Mesothelial cell of epicardium (in vitro differentiated cells): ENCODE data around the gene DUSP2. TPM values are rescaled to one million over a fixed set of nuclear protein-coding genes. Genes with fewer than 3 reads are reported as not detected.

Experiments
- DNase-seq, 2 experiments: peaks; one replicate each; pipeline ENCODE4 v3.0.0; 2021; ENCODE audit warnings: low spot score in 2 of 2; ENCODE audit not compliant: unreplicated experiment in 2 of 2
- H3K27ac Mint-ChIP-seq: 2 replicates; pipeline ENCODE4 v1.8.0; 2021; ENCODE audit warnings: mixed read lengths
- H3K27me3 Mint-ChIP-seq: 2 replicates; pipeline ENCODE4 v1.8.0; 2021; ENCODE audit warnings: low read depth, mixed read lengths
- H3K36me3 Mint-ChIP-seq: 2 replicates; pipeline ENCODE4 v1.8.0; 2021; ENCODE audit warnings: mixed read lengths
- H3K4me1 Mint-ChIP-seq: 2 replicates; pipeline ENCODE4 v1.8.0; 2021; ENCODE audit warnings: mixed read lengths
- H3K4me3 Mint-ChIP-seq: 2 replicates; pipeline ENCODE4 v1.8.0; 2021; ENCODE audit warnings: mild to moderate bottlenecking, moderate library complexity, mixed read lengths
- H3K9me3 Mint-ChIP-seq: 2 replicates; pipeline ENCODE4 v1.8.0; 2021; ENCODE audit warnings: mixed read lengths
- total RNA-seq: library from RNA; stranded (reverse); gene quantifications from 3 replicates; pipeline ENCODE4 v1.2.1, GENCODE V29; 2021
- TF ChIP-seq, protein P1 (sequence below): fragments of 200-600 bp; sonication (generic); IDR thresholded peaks from one replicate; pipeline ENCODE4 v1.5.0; 2021; ENCODE audit warnings: antibody characterized with exemption; ENCODE audit not compliant: unreplicated experiment

The DUSP2 gene
- total RNA-seq, 1 donor from 2014 or later = 42.7 TPM

DNA sequence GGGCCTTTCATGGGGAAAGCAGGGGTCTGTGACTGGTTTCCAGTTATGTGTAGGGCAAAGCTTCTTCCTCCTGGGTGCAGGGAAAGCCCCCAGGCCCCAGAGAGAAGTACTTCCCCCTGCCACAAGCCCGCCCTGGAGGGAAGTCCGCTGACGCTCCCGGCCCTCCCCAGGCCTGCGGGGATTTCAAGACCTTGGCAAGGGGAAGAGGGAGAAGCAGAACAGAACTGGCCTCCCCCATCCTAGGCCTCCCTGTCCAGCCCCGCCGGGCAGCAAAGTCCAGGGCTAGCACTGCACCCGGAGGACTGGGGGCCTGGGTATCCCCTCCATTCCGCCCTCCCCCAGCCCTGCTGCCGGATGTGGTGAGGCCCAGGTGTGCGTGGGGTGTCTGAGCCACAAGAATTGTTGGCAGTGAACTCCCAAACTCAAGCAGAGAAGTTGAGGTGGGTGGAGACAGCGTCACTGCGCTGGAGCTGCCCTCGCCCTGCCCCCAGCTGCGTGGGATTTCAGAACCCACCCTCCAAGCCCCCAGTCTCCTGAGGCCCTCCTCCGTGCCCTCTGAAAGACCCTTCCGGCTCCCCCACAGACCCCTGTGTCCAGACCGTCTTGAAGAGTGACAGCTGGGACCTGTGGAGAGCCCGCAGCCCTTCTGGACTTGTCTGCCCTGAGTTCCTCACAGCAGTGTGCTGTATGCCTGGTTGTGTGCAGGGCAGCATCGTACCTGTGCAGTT, 1.1 kb upstream of the DUSP2 start:
- TF ChIP-seq, protein P1, sequence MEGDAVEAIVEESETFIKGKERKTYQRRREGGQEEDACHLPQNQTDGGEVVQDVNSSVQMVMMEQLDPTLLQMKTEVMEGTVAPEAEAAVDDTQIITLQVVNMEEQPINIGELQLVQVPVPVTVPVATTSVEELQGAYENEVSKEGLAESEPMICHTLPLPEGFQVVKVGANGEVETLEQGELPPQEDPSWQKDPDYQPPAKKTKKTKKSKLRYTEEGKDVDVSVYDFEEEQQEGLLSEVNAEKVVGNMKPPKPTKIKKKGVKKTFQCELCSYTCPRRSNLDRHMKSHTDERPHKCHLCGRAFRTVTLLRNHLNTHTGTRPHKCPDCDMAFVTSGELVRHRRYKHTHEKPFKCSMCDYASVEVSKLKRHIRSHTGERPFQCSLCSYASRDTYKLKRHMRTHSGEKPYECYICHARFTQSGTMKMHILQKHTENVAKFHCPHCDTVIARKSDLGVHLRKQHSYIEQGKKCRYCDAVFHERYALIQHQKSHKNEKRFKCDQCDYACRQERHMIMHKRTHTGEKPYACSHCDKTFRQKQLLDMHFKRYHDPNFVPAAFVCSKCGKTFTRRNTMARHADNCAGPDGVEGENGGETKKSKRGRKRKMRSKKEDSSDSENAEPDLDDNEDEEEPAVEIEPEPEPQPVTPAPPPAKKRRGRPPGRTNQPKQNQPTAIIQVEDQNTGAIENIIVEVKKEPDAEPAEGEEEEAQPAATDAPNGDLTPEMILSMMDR = no peak
- no peaks in the 10 kb centered on the region for H3K36me3 Mint-ChIP-seq
- peaks cover 51% of the 10 kb centered on the region for H3K4me1 Mint-ChIP-seq
- H3K27ac Mint-ChIP-seq = peak overlapping the region; percentile 94
- no peaks in the 10 kb centered on the region for H3K9me3 Mint-ChIP-seq
- no peaks in the 10 kb centered on the region for H3K27me3 Mint-ChIP-seq
- DNase-seq = peak in 1 of 2 experiments; percentile 20
- H3K4me3 Mint-ChIP-seq = peak overlapping the region; percentile 59

DNA sequence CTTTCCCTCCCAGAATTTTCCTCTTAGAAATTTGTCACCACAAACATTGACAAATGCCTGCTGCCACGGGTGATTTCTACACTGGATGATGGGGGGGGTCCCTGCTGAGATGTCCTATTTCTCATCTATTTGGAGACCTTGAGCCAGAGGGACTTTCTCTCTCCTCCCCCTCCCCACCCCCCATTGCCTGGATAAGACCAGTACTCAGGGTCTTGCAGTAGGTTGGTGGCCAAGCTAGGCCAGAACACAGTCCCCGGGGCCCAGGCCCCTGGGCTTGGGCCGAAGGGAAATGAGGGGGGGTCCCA, 560 bp upstream of the DUSP2 start:
- peak overlapping the region; percentile 59 for H3K4me3 Mint-ChIP-seq
- H3K36me3 Mint-ChIP-seq = no peaks in the 10 kb centered on the region
- H3K9me3 Mint-ChIP-seq = no peaks in the 10 kb centered on the region
- TF ChIP-seq, protein P1 = no peak
- peak in 1 of 2 experiments; percentile 12 for DNase-seq
- H3K27me3 Mint-ChIP-seq = no peaks in the 10 kb centered on the region
- peaks cover 51% of the 10 kb centered on the region for H3K4me1 Mint-ChIP-seq
- H3K27ac Mint-ChIP-seq = peak overlapping the region; percentile 94

DNA sequence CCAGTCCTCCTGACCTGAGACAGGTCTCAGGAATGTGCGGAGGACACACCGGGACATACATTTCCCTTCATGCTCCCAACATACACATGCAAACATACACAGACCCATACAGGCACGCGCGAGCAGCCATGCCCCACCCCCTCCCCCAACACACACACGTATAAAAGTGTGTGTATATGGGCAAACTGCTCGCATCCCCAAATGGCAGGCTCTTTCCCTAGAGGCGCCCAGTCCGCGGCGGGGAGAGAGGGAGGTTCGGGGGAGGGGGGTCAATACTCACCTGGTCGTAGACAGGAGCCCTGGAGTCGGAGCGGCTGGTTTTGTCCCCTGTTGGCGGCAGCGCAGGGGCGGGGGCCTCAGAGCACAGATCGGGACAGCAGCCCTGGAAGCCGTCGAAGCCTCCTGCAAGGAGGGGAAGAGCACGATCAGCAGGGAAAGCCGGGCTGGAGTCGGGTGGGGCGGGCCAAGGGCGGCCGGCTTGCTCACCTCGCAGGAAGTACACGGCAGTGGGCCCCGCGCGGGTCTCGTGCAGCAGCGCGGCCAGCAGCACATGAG, 682 bp downstream of the DUSP2 start:
- DNase-seq = no peak
- TF ChIP-seq, protein P1 = no peak
- H3K27ac Mint-ChIP-seq = peak overlapping the region; percentile 76

DNA sequence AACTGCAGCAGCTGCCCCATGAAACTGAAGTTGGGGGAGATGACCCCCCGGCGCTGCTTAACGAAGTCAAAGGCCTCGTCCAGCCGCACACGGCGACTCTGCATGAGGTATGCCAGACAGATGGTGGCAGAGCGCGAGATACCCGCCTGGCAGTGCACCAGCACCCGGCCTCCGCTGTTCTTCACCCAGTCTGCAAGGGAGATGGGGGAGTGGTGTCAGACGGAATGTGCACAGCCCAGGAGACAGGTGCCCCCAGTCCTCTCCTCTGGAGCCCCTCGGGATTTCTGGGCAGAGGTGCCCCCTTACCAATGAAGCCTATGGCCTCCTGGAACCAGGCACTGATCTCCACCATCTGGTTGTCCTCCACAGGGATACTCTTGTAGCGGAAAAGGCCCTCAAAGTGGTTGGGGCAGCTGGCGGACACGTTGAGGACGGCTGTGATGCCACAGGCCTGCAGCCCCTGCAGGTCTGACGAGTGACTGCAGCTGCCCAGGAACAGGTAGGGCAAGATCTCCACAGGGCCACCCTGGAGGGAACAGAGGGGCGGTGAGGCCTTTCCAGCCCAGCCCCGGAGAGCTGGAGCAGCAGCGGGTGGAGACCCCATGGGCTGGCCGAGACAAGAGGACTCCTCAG, 1.3 kb downstream of the DUSP2 start:
- Mint-ChIP-seq H3K27me3 (no peaks in the 10 kb centered on the region), H3K4me1 (peaks cover 48% of the 10 kb centered on the region), H3K27ac (peak overlapping the region; percentile 76), H3K9me3 (no peaks in the 10 kb centered on the region), H3K4me3 (peak overlapping the region; percentile 76), H3K36me3 (no peaks in the 10 kb centered on the region)
- peak in 1 of 2 experiments; percentile 18 for DNase-seq
- TF ChIP-seq, protein P1 = peak; percentile 11

More for the DNA sequence above, 682 bp downstream of the DUSP2 start:
- H3K4me3 Mint-ChIP-seq = peak overlapping the region; percentile 76
- H3K9me3 Mint-ChIP-seq = no peaks in the 10 kb centered on the region
- peaks cover 51% of the 10 kb centered on the region for H3K4me1 Mint-ChIP-seq
- H3K27me3 Mint-ChIP-seq = no peaks in the 10 kb centered on the region
- no peaks in the 10 kb centered on the region for H3K36me3 Mint-ChIP-seq

DNA sequence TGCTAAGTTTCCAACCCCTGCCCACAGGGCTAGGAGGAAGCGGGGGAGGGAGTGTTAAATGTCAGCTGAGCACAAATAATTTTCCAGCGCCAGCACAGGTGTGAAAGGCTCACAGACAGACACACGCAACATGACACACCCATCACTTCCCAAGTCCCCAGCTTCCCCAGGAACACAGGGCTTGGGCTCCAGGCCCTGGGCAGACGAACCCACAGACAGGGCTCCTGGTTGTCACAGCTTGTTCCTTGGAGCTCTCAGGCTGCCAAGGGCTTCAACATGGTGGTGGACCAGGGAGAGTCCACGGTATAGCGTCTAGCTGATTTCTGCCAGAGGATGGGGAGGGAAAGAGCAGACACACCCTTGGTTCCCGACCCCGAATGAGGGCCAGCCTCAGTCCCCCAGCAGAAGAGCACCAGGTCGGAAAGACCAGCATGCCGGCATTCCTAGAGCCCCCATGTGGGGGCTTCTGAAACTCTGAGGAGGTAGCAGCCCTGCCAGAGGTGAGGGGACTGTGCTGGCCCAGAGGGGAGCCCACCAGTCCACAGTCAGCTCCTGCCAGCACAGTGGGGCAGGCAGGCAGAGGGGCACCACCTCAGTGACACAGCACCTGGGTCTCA, 1.9 kb downstream of the DUSP2 start:
- peak in 1 of 2 experiments; percentile 13 for DNase-seq
- H3K27me3 Mint-ChIP-seq = peaks cover 2% of the 10 kb centered on the region
- peaks cover 41% of the 10 kb centered on the region for H3K4me1 Mint-ChIP-seq
- no peak overlapping the region for H3K27ac Mint-ChIP-seq
- H3K9me3 Mint-ChIP-seq = no peaks in the 10 kb centered on the region
- TF ChIP-seq, protein P1 = no peak
- peak overlapping the region; percentile 76 for H3K4me3 Mint-ChIP-seq
- no peaks in the 10 kb centered on the region for H3K36me3 Mint-ChIP-seq
